KMS-11 (cell line): ENCODE results near the gene ADGB.

Experiments
- H2AFZ ChIP-seq: fragments of 200-600 bp; sonication (generic); 2 replicates; pipeline ENCODE4 v1.6.1; 2016; ENCODE audit warnings: antibody characterized with exemption, mixed run types, low read depth
- H3K27ac ChIP-seq: fragments of 200-600 bp; sonication (generic); 2 replicates; pipeline ENCODE4 v1.6.1; 2016; ENCODE audit warnings: mild to moderate bottlenecking, mixed run types
- H3K27me3 ChIP-seq: fragments of 200-600 bp; sonication (generic); 2 replicates; pipeline ENCODE4 v1.6.1; 2017; ENCODE audit warnings: mild to moderate bottlenecking, low read depth, mixed run types, moderate library complexity; ENCODE audit not compliant: insufficient read depth
- H3K36me3 ChIP-seq: fragments of 200-600 bp; sonication (generic); 2 replicates; pipeline ENCODE4 v1.6.1; 2017; ENCODE audit warnings: mild to moderate bottlenecking, mixed run types; ENCODE audit not compliant: insufficient read depth
- H3K4me1 ChIP-seq: fragments of 200-600 bp; sonication (generic); 2 replicates; pipeline ENCODE4 v1.6.1; 2016; ENCODE audit warnings: mild to moderate bottlenecking, low read depth, mixed run types; ENCODE audit not compliant: poor library complexity, severe bottlenecking
- H3K4me2 ChIP-seq: fragments of 200-600 bp; sonication (generic); 2 replicates; pipeline ENCODE4 v1.7.0; 2016; ENCODE audit warnings: mild to moderate bottlenecking, mixed run types
- H3K4me3 ChIP-seq: fragments of 200-600 bp; sonication (generic); IDR thresholded peaks from 2 replicates; pipeline ENCODE4 v1.6.1; 2017; ENCODE audit warnings: low read depth, low read length, mixed read lengths; ENCODE audit not compliant: insufficient read depth
- H3K79me2 ChIP-seq: fragments of 200-600 bp; sonication (generic); 2 replicates; pipeline ENCODE4 v1.6.1; 2016; ENCODE audit warnings: low read depth, mixed run types; ENCODE audit not compliant: insufficient read depth
- H3K9ac ChIP-seq: fragments of 200-600 bp; sonication (generic); 2 replicates; pipeline ENCODE4 v1.6.1; 2016; ENCODE audit warnings: mild to moderate bottlenecking, mixed run types
- H4K20me1 ChIP-seq: fragments of 200-600 bp; sonication (generic); 2 replicates; pipeline ENCODE4 v1.6.1; 2016; ENCODE audit warnings: mild to moderate bottlenecking, mixed run types; ENCODE audit not compliant: insufficient read depth
- CTCF ChIP-seq: fragments of 200-600 bp; sonication (generic); conservative IDR thresholded peaks from 2 replicates; pipeline ENCODE4 v1.6.1; 2017; ENCODE audit warnings: low read depth, mild to moderate bottlenecking, antibody characterized with exemption, low read length, moderate library complexity, mixed read lengths

ADGB gene

GRCh38 chr6:146598772-146599405 lies at the start of gene ADGB:
TSS of gene ADGB (plus strand) at chr6:146598972. CDS start at chr6:146599041, 69 bp downstream.
- H3K9ac ChIP-seq: no peak within 1 kb of the TSS

GRCh38 chr6:146550911-146551310 lies 47.9 kb upstream of the ADGB start:
- H3K4me3 ChIP-seq: no peak overlapping the region
- no peak overlapping the region for H3K4me2 ChIP-seq
- no peak overlapping the region for H3K9ac ChIP-seq
- no peak overlapping the region for H3K27ac ChIP-seq
- H3K36me3 ChIP-seq: no peaks in the 10 kb centered on the region
- H3K4me1 ChIP-seq: no peaks in the 10 kb centered on the region
- H3K27me3 ChIP-seq: no peaks in the 10 kb centered on the region
- no peaks in the 10 kb centered on the region for H3K79me2 ChIP-seq
- H2AFZ ChIP-seq: no peak overlapping the region
- no peak for TF ChIP-seq CTCF
- H4K20me1 ChIP-seq: no peaks in the 10 kb centered on the region

More at GRCh38 chr6:146598772-146599405, at the start of gene ADGB:
- Histone ChIP-seq H3K27me3 (no peaks in the 10 kb centered on the region), H3K36me3 (no peaks in the 10 kb centered on the region), H3K4me3 (no peak within 1 kb of the TSS), H2AFZ (no peak within 1 kb of the TSS), H3K4me1 (no peaks in the 10 kb centered on the region), H3K79me2 (no peaks in the 10 kb centered on the region), H3K27ac (no peak within 1 kb of the TSS), H3K4me2 (no peak within 1 kb of the TSS), H4K20me1 (no peaks in the 10 kb centered on the region)
- no peak for TF ChIP-seq CTCF

GRCh38 chr6:146551545-146551944 lies 47.2 kb upstream of the ADGB start:
- Histone ChIP-seq H2AFZ (no peak overlapping the region), H3K4me2 (no peak overlapping the region), H3K79me2 (no peaks in the 10 kb centered on the region), H4K20me1 (no peaks in the 10 kb centered on the region), H3K36me3 (no peaks in the 10 kb centered on the region), H3K9ac (no peak overlapping the region), H3K4me3 (no peak overlapping the region), H3K4me1 (no peaks in the 10 kb centered on the region), H3K27ac (no peak overlapping the region), H3K27me3 (no peaks in the 10 kb centered on the region)
- no peak for TF ChIP-seq CTCF

GRCh38 chr6:146553377-146554135 lies 45.2 kb upstream of the ADGB start:
- no peaks in the 10 kb centered on the region for H3K36me3 ChIP-seq
- H3K79me2 ChIP-seq: no peaks in the 10 kb centered on the region

More at GRCh38 chr6:146553377-146554135, 45.2 kb upstream of the ADGB start:
- Histone ChIP-seq H3K4me1 (no peaks in the 10 kb centered on the region), H4K20me1 (no peaks in the 10 kb centered on the region), H2AFZ (no peak overlapping the region), H3K9ac (no peak overlapping the region), H3K27me3 (no peaks in the 10 kb centered on the region), H3K4me2 (no peak overlapping the region), H3K27ac (no peak overlapping the region), H3K4me3 (no peak overlapping the region)
- TF ChIP-seq CTCF: no peak
